ENCODE measurements around the gene TBC1D10A. TPM values are rescaled to one million over a fixed set of nuclear protein-coding genes. Genes with fewer than 3 reads are reported as not detected.
A peak's percentile ranks its signal among the peaks of the same experiment; 100 is the strongest.

TBC1D10A gene
- total RNA-seq, 2 experiments from 2014 or later: 20.5 to 21.1 TPM

DNA sequence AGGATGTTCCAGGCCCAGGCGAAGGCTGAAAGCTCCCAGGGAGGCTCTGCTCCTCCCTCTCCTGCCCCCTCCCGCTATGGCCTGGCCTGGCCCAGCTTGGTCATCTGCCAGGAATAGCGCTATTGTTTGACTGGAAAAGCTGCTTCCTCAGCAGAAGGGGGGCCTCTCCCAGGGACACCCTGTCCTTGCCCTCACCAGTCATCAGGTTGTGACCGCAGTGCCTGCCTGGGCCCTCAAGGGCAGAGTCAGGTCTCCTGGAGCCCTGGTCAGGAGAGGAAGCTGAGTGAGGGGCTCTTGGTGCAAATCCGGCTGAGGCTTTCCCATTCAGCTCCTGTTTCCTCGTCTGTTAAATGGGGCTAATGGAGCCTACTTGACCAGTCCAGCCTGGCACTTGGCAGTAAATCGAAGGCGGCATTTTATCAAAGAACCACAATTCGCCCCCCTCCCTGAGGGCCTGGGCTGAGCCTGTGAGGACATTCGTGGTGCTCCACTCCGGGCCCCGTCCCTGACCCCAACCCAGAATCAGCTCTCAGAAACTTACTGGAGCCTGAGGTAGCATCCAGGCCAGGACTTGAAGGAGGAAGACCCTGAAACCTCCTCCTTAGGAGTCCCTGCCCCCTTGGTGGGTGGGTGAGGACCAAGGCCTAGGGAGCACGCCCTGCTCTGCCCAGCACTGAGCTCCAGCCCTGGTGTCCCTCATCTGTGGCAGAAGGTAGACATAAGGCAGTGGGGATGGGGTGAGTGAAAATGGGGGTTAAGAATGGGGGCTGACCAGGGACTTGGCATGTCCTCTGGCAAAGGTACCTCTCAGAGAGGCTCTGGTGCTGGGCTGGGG, 35.5 kb downstream of the TBC1D10A start:
- intact Hi-C loops (cut with micrococcal nuclease): no loop called here
- TF ChIP-seq CTCF (IDR thresholded peaks at IDR 0.05): no peak
- ChIA-PET POLR2A (interaction anchor here (0.6 to 3.1 kb wide), 11 partner anchors 8 to 71 kb away, joined by 3 to 22 read pairs (median 4); partner anchors contain the start of gene TBC1D10A), CTCF (interaction anchor here (0.8 to 19.3 kb wide), 6 partner anchors 15 to 185 kb away, joined by 3 to 472 read pairs (median 90); partner anchors contain the start of genes RNF215, SEC14L2 and TBC1D10A)
- Mint-ChIP-seq H3K9me3 (no peaks in the 10 kb centered on the region), H3K36me3 (ENCODE audit: low read depth) (no peaks in the 10 kb centered on the region), H3K27me3 (no peaks in the 10 kb centered on the region), H3K27ac (peak overlapping the region; percentile 76), H3K4me1 (ENCODE audit: low read depth) (peaks cover 33% of the 10 kb centered on the region), H3K4me3 (no peak overlapping the region)
- DNase-seq (no peak), ATAC-seq (no peak)

GRCh38 chr22:30290342-30291057, 36.2 kb downstream of the TBC1D10A start:
- H3K27me3 Mint-ChIP-seq: no peaks in the 10 kb centered on the region
- H3K4me3 Mint-ChIP-seq: peak overlapping the region; percentile 76
- ChIA-PET CTCF (interaction anchor here (1.1 to 19.3 kb wide), 11 partner anchors 8 to 452 kb away, joined by 3 to 472 read pairs (median 31); partner anchors contain the start of genes ASCC2, CCDC157, RNF215 and SEC14L2), POLR2A (interaction anchor here (0.7 to 3.8 kb wide), 12 partner anchors 8 to 96 kb away, joined by 3 to 22 read pairs (median 4); partner anchors contain the start of genes RNF215 and TBC1D10A)
- H3K36me3 Mint-ChIP-seq (ENCODE audit: low read depth): no peaks in the 10 kb centered on the region
- H3K4me1 Mint-ChIP-seq (ENCODE audit: low read depth): peaks cover 25% of the 10 kb centered on the region
- TF ChIP-seq CTCF (IDR thresholded peaks at IDR 0.05): no peak
- no peak for DNase-seq
- peak overlapping the region; percentile 76 for H3K27ac Mint-ChIP-seq
- ATAC-seq: no peak
- H3K9me3 Mint-ChIP-seq: no peaks in the 10 kb centered on the region
- intact Hi-C loops (cut with micrococcal nuclease): no loop called here

DNA sequence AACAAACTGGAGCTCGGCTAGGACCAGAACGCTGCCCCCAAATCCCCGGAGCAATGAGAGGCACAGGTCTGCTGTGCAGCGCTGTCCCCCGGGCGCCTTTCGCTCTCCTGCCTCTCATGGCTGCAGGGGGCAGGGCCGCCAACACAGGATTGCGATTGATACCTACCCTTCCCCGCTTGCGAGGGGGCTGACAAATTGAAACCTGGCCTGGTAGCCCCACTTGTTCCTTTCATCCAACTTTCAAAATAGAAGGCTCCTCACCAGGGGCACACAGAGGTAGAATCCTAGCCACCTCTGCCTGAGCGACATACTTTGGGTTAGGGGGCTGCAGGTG, 36.8 kb downstream of the TBC1D10A start:
- H3K27ac Mint-ChIP-seq: peak overlapping the region; percentile 76
- CTCF ChIA-PET: interaction anchor here (1.2 to 19.3 kb wide), 12 partner anchors 8 to 452 kb away, joined by 3 to 472 read pairs (median 34); partner anchors contain the start of genes ASCC2, CCDC157, RNF215 and SEC14L2
- DNase-seq: no peak
- POLR2A ChIA-PET: interaction anchor here (0.7 to 3.8 kb wide), 13 partner anchors 9 to 104 kb away, joined by 3 to 22 read pairs (median 4); partner anchors contain the start of genes RNF215 and TBC1D10A
- no peaks in the 10 kb centered on the region for H3K9me3 Mint-ChIP-seq
- H3K4me1 Mint-ChIP-seq (ENCODE audit: low read depth): peaks cover 22% of the 10 kb centered on the region
- intact Hi-C loops (cut with micrococcal nuclease): loop anchor here (2.0 to 10.0 kb wide), 2 partner anchors 99 to 185 kb away; no protein-coding TSS in a partner anchor
- ATAC-seq: peak; percentile 38
- H3K4me3 Mint-ChIP-seq: peak overlapping the region; percentile 76
- no peaks in the 10 kb centered on the region for H3K36me3 Mint-ChIP-seq (ENCODE audit: low read depth)
- H3K27me3 Mint-ChIP-seq: no peaks in the 10 kb centered on the region
- no peak for TF ChIP-seq CTCF (IDR thresholded peaks at IDR 0.05)

GRCh38 chr22:30289141-30289979, 37.4 kb downstream of the TBC1D10A start, which contains the start of gene CASTOR1:
Gene CASTOR1, minus strand, starts transcription at chr22:30289505. Its CDS starts 8 bp downstream, at chr22:30289497.
- no peaks in the 10 kb centered on the region for H3K36me3 Mint-ChIP-seq (ENCODE audit: low read depth)
- CTCF ChIA-PET: interaction anchor here (0.7 to 19.3 kb wide), 27 partner anchors 9 to 451 kb away, joined by 3 to 472 read pairs (median 17); partner anchors contain the start of genes ASCC2, CCDC157, LIF and MTFP1
- DNase-seq (peak; percentile 90), ATAC-seq (peak; percentile 86)
- no peaks in the 10 kb centered on the region for H3K27me3 Mint-ChIP-seq
- H3K27ac Mint-ChIP-seq: peak within 1 kb of the TSS; percentile 76
- TF ChIP-seq CTCF (IDR thresholded peaks at IDR 0.05): no peak
- peaks cover 22% of the 10 kb centered on the region for H3K4me1 Mint-ChIP-seq (ENCODE audit: low read depth)
- intact Hi-C loops (cut with micrococcal nuclease): loop anchor here (2.0 to 10.0 kb wide), 2 partner anchors 99 to 185 kb away; no protein-coding TSS in a partner anchor
- peak within 1 kb of the TSS; percentile 76 for H3K4me3 Mint-ChIP-seq
- no peaks in the 10 kb centered on the region for H3K9me3 Mint-ChIP-seq
- POLR2A ChIA-PET: interaction anchor here (0.6 to 3.8 kb wide), 27 partner anchors 8 to 796 kb away, joined by 3 to 22 read pairs (median 4); partner anchors contain the start of genes MTFP1, RNF215, SEC14L2 and TBC1D10A
